ENCODE results near the gene PAOX.

DNA sequence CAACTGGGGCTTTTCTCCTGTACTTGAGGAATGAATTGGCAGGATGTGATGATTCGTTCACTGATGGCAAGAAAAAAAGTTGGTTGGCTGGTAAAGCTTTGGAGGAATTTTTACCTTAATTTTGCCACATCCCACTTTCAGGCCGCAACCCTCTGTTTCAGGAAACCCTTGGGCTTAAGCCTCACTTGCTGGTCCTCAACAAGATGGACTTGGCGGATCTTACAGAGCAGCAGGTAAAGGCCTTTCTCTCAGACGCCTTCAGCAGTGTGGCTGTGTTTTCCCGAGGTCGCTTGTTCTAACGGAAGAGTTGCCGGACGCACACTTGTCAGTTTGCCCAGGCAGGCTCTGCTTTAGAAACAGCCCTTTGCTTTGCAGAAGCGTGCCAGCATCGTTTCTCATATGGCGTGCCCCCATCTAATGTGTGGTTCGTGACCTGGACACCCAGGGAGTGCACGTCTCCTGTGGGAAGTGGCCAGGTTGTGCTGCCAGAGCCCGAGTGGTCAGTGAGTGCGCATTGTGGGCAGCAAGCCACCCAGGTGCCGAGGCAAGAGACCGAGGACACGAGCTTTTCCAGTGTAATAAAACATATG, 17.1 kb downstream of the PAOX start:
- TF ChIP-seq CTCF (conservative IDR thresholded peaks at IDR 0.05; ENCODE audit: low read length): no peak
- no peak for TF ChIP-seq EZH2phosphoT487 (IDR thresholded peaks at IDR 0.05; ENCODE audit: borderline replicate concordance)

All from Loucy (cell line).